GM19468 (cell line): ENCODE data around the gene AGRN.
"Not testable (repeated sequence)": the region's sequence is repeated elsewhere in the genome, so short reads cannot be mapped to it uniquely, and the experiment has no call there.

ENCODE experiments used
- ATAC-seq: cut with Tn5 transposase; IDR thresholded peaks from one replicate; pipeline ENCODE4 v1.9.1; 2021; ENCODE audit warnings: mild to moderate bottlenecking, moderate library complexity, moderate number of reproducible peaks; ENCODE audit not compliant: unreplicated experiment; ENCODE audit errors: extremely low read depth

The AGRN gene

GRCh38 chr1:1061682-1062345 is 41.9 kb downstream of the AGRN start:
- ATAC-seq: no peak

GRCh38 chr1:1062348-1063163 is 42.6 kb downstream of the AGRN start:
- no peak for ATAC-seq

- no peak for ATAC-seq
Observed at GRCh38 chr1:1063261-1063944, 43.5 kb downstream of the AGRN start.

GRCh38 chr1:1063945-1064831 is 44.3 kb downstream of the AGRN start:
- peak; percentile 25 for ATAC-seq

GRCh38 chr1:1065265-1065939 is 45.5 kb downstream of the AGRN start:
- ATAC-seq: no peak

- ATAC-seq: not testable (repeated sequence)
Observed at GRCh38 chr1:1065940-1066304, 46.0 kb downstream of the AGRN start.

DNA sequence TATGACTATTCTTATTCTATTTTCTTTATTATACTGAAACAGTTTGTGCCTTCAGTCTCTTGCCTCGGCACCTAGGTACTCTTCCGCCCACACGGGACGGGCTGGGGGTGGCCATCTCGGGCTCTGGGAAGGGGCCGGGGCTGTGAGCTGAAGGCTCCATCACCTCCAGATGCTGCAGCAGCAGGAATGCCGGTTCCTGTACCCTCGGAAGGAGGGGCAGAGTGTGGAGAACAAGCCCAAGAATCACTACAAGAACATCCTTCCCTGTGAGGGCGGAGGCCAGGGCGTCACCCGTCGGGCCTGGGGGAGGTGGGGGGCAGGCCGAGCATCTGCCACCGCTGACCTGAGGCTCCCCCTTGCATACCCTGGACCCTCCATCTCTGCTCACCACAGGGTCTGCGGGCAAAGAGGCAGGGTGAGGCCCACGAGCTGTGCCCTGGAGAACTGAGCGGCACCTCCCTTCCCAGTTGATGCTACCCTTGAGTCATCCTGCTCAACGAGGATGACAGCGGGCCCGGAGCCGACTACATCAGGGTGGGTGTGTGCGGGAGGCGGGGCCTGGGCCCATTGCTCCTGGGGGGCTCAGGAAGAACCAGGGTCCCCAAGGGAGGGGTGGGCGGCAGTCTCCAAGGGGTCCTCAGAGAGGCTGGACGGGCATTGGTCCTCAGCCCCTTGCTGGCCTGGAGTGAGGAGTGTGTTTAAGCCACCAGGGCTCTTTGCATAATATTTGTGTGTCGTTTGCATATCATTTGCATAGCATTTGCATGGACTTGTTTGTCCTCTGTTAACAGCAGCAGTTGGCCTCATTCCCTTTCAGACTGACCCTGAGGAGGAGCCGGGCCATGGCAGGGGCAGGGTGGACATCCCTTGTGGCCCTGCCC is 46.7 kb downstream of the AGRN start:
- no peak for ATAC-seq

GRCh38 chr1:1067284-1067859 is 47.5 kb downstream of the AGRN start:
- ATAC-seq: no peak

DNA sequence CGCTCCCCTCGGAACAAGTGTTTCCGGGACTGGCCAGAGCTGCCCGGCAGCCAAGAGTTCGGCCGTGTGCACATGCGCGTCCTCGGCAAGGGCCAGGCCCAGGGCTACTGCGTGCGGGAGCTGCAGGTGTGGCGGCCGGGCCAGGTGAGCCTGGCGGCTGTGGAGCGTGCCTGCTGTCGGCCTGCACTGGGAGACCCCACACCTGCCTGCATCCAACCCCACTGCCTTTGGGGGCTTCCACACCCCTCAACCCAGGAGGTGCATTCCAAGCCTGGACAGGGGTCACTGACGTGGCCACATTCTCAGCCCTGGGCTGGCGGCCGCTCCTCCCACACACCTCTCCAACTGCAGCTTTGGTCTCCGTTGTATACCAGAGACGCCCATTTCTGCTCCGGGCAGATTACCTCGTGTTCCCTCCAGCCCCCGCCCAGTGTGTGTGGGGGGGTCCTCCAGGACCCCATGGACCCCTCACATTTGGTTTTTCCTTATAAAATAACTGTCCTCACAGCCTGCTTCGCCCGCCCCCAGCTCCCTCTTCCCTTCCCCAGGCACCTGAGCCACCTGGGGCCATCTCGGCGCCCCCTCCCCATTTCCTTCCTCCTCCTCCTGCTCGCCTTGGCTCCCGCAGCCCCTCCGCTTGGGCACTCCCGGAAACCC is 48.1 kb downstream of the AGRN start:
- ATAC-seq: no peak

- ATAC-seq: no peak
Observed at GRCh38 chr1:1068517-1069055, 48.7 kb downstream of the AGRN start.

DNA sequence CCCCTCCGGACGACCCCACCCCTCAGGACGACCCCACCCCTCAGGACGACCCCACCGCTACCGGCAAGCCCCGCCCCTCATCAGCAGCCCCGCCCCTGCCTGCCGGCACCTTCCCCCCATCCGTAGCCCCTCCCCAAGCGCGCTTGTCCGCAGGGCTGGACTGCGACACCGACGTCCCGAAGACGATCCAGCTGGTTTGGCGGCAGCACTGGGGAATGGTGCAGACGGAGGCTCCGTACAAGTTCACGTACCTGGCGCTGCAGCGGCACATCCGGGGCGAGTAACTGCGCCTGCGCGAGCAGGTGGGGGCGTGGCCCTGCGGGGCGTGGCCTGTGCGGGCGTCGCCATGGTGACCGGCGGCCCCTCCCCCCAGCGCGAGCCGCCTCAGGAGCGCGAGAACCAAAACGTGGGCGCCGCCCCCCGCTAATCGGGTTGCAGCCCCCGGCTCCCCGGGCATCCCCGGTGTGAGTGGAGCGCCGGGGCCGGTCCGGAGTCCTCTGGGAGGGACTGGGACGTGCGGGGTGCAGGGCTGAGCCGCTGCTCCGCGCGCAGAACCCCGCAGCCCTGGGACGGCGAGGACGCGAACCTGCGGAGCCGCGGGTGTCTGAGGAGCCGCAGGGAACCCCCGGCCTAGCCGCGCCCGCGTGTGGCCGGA is 49.3 kb downstream of the AGRN start:
- no peak for ATAC-seq

DNA sequence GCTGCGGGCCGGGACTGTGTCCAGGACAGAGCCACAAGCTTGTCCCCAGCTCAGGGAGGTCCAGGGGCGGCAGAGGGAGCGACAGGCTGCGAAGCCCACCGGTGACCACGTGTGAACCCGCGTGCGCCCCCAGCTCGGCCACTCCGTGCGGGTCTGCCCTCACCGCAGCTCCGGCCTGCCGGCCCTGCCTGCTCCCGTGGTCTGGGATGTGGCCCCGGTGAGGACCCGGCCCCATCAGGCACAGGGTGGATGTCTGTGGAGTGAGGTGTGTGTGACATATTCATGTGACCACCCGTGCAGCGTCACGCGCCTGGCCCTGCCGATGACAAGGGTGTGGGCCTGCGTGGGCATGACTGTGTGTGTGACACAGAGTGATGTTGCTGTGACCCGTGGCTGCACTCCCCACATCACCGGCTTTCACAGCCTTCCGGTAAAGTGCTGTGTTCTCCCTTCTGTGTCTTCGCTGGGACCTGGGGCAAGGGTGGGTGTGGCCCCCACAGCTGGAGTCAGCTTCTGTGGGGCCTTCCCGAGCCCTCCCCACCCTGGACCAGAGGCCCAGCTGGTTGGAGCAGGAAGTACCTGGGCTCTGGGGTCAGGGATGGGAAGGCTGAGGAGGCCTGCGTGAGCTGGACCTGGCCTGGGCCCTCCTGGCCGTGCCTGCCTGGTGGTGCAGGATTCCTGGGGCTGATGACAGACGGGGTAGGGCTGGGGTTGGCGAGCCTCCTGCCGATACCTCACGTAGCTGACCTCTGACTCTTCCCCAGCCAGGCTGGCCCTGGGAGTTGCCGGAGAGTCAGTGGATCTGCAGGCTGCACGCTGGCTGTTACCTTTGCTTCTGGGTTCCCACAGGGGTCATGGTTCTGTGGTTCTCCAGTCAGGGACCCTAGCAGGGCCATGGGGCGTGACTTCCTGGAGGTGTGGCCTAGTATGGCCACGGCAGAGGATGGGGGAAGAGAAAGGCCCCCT is 50.1 kb downstream of the AGRN start:
- ATAC-seq: no peak

GRCh38 chr1:1071486-1072298 is 51.8 kb downstream of the AGRN start:
- no peak for ATAC-seq

DNA sequence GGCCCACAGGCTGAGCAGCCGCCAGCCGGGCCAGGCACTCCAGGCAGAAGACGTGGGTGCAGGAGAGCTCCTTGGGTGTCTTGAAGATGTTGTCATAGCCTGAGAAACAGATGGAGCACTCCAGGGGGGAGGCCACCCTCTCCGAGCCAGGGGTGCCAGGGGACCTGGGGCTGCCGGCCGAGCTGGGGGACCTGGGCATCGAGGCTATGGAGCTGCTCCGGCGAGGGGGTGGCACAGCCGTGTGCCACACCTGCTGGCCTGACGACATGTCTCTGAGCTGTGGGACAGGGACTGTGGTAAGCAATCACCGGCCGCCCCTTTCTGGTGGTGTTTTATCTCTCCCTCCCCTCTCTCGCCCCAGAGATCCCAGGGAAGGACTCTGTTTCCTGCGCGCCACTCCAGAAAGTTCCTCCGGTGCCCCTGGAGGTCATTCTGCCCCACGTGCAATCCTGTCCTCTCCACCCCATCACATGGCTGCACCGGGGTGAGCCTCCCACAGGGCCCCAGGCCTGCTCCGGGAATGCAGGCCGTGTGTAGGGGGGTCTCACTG is 52.5 kb downstream of the AGRN start:
- ATAC-seq: no peak
